OCI-LY3 (cell line): Measurements from ENCODE around the gene MBNL1.

Experiments used
- EZH2phosphoT487 ChIP-seq: fragments of 200-600 bp; shearing (Covaris generic); IDR thresholded peaks from 2 replicates; pipeline ENCODE4 v1.6.1; 2018; ENCODE audit warnings: antibody characterized with exemption, mixed run types, low read depth
- TF ChIP-seq, protein P1 (sequence below): fragments of 200-600, 300-600 bp; sonication (generic); IDR thresholded peaks from 2 replicates; pipeline ENCODE4 v1.5.1; 2014; ENCODE audit warnings: antibody characterized with exemption, low read length, low read depth

DNA sequence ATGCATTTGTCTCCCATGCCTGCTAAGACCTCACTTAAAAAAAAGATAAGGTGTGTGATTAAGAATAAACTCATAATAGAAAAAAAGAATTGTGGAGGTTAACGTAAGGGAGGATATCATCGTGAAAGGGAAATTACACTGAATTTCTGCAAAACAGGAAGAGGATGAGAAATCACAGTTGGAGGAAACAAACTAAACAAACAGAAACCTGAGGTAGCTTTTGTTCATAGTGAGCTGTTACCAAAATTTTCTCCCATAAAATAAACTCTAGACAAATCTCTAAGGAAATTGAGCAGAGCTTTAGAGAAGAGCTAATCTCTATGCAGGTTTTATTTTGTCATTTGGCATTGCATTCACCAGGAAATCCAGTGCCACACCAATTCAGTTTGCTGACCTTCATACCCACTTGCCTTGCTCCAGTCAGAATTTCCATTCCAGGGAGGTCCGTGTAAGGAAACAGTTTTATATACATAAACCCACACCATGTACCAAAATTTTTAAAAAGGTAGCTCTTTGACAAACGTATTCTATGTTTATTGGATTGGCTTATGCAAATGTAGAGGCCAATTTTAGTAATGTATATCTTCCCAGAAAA lies 231.2 kb downstream of the MBNL1 start:
- TF ChIP-seq, protein P1, sequence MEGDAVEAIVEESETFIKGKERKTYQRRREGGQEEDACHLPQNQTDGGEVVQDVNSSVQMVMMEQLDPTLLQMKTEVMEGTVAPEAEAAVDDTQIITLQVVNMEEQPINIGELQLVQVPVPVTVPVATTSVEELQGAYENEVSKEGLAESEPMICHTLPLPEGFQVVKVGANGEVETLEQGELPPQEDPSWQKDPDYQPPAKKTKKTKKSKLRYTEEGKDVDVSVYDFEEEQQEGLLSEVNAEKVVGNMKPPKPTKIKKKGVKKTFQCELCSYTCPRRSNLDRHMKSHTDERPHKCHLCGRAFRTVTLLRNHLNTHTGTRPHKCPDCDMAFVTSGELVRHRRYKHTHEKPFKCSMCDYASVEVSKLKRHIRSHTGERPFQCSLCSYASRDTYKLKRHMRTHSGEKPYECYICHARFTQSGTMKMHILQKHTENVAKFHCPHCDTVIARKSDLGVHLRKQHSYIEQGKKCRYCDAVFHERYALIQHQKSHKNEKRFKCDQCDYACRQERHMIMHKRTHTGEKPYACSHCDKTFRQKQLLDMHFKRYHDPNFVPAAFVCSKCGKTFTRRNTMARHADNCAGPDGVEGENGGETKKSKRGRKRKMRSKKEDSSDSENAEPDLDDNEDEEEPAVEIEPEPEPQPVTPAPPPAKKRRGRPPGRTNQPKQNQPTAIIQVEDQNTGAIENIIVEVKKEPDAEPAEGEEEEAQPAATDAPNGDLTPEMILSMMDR: no peak
- TF ChIP-seq EZH2phosphoT487: no peak
